HEK293T (cell line): ENCODE data around the gene NPFFR1.

ENCODE experiments used
- ARNT ChIP-seq: fragments of 450-650 bp; IDR thresholded peaks from 2 replicates; pipeline ENCODE4 v1.6.1; 2017; ENCODE audit warnings: mild to moderate bottlenecking
- BHLHE40 ChIP-seq: fragments of 450-650 bp; IDR thresholded peaks from 2 replicates; pipeline ENCODE4 v1.6.1; 2016; ENCODE audit warnings: mild to moderate bottlenecking, moderate library complexity, borderline replicate concordance
- ELF4 ChIP-seq: fragments of 450-650 bp; IDR thresholded peaks from 2 replicates; pipeline ENCODE4 v1.6.1; 2017; ENCODE audit warnings: antibody characterized with exemption
- FOXA1 ChIP-seq: fragments of 450-650 bp; IDR thresholded peaks from 2 replicates; pipeline ENCODE4 v1.6.1; 2016; ENCODE audit warnings: mild to moderate bottlenecking
- FOXK2 ChIP-seq: fragments of 450-650 bp; IDR thresholded peaks from 2 replicates; pipeline ENCODE4 v1.6.1; 2016; ENCODE audit warnings: mild to moderate bottlenecking
- FOXM1 ChIP-seq: fragments of 450-650 bp; IDR thresholded peaks from 2 replicates; pipeline ENCODE4 v1.6.1; 2017; ENCODE audit warnings: mild to moderate bottlenecking, borderline replicate concordance
- L3MBTL2 ChIP-seq: fragments of 450-650 bp; conservative IDR thresholded peaks from 2 replicates; pipeline ENCODE4 v1.6.1; 2016; ENCODE audit warnings: mild to moderate bottlenecking
- LEF1 ChIP-seq: fragments of 450-650 bp; IDR thresholded peaks from 2 replicates; pipeline ENCODE4 v1.6.1; 2017; ENCODE audit warnings: mild to moderate bottlenecking, borderline replicate concordance
- PKNOX1 ChIP-seq: fragments of 450-650 bp; IDR thresholded peaks from 2 replicates; pipeline ENCODE4 v1.6.1; 2016
- SP1 ChIP-seq: fragments of 450-650 bp; IDR thresholded peaks from 2 replicates; pipeline ENCODE4 v1.6.1; 2017
- SUZ12 ChIP-seq: fragments of 450-650 bp; IDR thresholded peaks from 2 replicates; pipeline ENCODE4 v1.6.1; 2016; ENCODE audit warnings: mild to moderate bottlenecking
- TARDBP ChIP-seq: fragments of 450-650 bp; IDR thresholded peaks from 2 replicates; pipeline ENCODE4 v1.6.1; 2016
- ZNF384 ChIP-seq: fragments of 450-650 bp; IDR thresholded peaks from 2 replicates; pipeline ENCODE4 v1.6.1; 2016

- TF ChIP-seq FOXM1 (no peak), ELF4 (no peak), SP1 (no peak), BHLHE40 (no peak), ARNT (no peak), FOXA1 (no peak), ZNF384 (no peak), FOXK2 (no peak), TARDBP (no peak), L3MBTL2 (no peak), SUZ12 (no peak), LEF1 (no peak), PKNOX1 (no peak)
Observed at GRCh38 chr10:70315276-70315675, 31.5 kb upstream of the NPFFR1 start.
